Measurements from ENCODE around the gene CELA3B. TPM values are rescaled to one million over a fixed set of nuclear protein-coding genes. Genes with fewer than 3 reads are reported as not detected.
"Not testable (repeated sequence)": the region's sequence is repeated elsewhere in the genome, so short reads cannot be mapped to it uniquely, and the experiment has no call there.

Gene CELA3B
- total RNA-seq, 1 donor, result not detected

DNA sequence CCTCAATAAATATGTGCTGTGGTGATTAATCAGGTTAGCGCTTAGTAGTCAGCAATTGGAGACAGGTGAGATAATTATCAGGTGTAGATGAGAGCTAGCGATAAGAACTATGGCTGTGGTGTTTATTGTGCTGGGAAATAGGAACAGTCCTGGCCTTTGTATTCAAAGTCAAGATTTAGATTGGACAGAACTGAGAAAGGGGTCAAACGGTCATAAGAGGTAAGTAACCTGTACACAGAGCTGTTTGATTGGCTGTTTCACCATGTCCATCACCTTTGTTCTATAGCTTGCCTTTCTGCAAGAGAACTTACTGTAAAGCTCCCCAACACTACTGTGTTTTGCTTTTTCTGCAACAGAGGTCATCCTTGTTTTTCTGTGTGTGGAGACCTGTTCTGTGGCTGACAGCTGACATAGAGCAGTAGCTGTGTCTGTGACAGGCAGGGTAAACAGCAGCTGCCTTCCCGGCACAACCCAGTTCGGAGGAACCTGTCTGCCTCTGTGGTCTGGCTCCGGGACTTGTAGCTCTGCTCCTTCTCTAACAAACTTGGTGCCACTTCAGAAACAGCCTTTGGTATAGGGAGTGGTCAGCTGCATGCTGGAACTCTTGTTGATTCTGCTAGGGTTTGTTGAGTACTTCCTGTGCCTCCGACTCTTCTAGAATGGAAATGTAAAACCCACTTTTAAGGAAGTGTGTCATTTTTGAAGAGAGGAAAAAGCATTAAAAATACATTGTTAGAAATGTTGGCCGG, 54.6 kb downstream of the CELA3B start:
- TF ChIP-seq, protein P1, sequence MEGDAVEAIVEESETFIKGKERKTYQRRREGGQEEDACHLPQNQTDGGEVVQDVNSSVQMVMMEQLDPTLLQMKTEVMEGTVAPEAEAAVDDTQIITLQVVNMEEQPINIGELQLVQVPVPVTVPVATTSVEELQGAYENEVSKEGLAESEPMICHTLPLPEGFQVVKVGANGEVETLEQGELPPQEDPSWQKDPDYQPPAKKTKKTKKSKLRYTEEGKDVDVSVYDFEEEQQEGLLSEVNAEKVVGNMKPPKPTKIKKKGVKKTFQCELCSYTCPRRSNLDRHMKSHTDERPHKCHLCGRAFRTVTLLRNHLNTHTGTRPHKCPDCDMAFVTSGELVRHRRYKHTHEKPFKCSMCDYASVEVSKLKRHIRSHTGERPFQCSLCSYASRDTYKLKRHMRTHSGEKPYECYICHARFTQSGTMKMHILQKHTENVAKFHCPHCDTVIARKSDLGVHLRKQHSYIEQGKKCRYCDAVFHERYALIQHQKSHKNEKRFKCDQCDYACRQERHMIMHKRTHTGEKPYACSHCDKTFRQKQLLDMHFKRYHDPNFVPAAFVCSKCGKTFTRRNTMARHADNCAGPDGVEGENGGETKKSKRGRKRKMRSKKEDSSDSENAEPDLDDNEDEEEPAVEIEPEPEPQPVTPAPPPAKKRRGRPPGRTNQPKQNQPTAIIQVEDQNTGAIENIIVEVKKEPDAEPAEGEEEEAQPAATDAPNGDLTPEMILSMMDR (IDR thresholded peaks at IDR 0.05; ENCODE audit: insufficient read depth, low read depth, low read length), result no peak
- H3K4me3 ChIP-seq (ENCODE audit: low read depth, low read length), result no peak overlapping the region
- DNase-seq (ENCODE audit: low read depth), result peak; percentile 69

DNA sequence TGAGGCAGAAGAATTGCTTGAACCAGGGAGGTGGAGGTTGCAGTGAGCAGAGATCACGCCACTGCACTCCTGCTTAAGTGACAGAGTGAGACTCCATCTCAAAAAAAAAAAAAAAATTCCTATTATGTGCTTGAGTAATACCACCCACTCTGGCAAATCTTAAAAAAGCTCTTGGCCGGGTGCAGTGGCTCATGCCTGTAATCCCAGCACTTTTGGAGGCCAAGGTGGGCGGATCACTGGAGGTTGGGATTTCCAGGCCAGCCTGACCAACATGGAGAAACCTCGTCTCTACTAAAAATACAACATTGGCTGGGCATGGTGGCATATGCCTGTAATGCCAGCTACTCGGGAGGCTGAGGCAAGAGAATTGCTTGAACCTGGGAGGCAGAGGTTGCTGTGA, 58.0 kb downstream of the CELA3B start:
- DNase-seq (ENCODE audit: low read depth); H3K4me3 ChIP-seq (ENCODE audit: low read depth, low read length): not testable (repeated sequence)

- DNase-seq (ENCODE audit: low read depth), result no peak
- H3K4me3 ChIP-seq (ENCODE audit: low read depth, low read length), result no peak overlapping the region
- TF ChIP-seq, protein P1 (IDR thresholded peaks at IDR 0.05; ENCODE audit: insufficient read depth, low read depth, low read length), result no peak
Observed at GRCh38 chr1:22037520-22037919, 60.7 kb downstream of the CELA3B start.

DNA sequence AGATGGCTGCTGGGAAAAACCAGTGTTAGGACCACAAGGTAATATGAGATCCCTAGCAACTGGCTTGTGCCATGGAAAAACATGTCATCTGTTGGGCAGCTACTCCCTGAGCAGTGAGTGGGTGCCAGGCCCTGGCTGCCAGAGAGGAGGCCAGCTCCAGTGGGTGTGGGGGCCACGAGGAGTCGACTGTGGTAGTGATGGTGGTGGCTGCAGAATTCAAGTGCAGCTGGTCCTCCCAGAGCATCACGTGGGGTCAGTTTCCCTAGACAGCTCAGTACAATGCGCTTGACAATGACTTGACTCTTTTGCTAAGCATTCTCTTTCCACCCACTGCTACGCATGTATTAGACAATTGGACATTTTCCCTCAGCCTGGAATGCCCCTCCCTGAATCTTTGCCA, 61.2 kb downstream of the CELA3B start:
- no peak overlapping the region for H3K4me3 ChIP-seq (ENCODE audit: low read depth, low read length)
- TF ChIP-seq, protein P1 (IDR thresholded peaks at IDR 0.05; ENCODE audit: insufficient read depth, low read depth, low read length), result no peak
- DNase-seq (ENCODE audit: low read depth), result no peak

Small RNA genes within 50 kb of the gene (small RNA-seq; reads per million reads assigned to genes)
- not detected for gene RN7SL186P
- gene RN7SL386P, result not detected
- not detected for gene RNU6-1022P
- not detected for gene RNU6-776P

Other genes starting within 250 kb of the CELA3B start
- gene USP48, start 193.9 kb upstream of the CELA3B start, total RNA-seq, result 42.5 and 52.2 TPM in 2 replicates
- under 0.01 TPM in 1 of 2 replicates, not detected in the other for gene LDLRAD2, start 164.8 kb upstream of the CELA3B start, total RNA-seq
- gene HSPG2, start 39.7 kb upstream of the CELA3B start, total RNA-seq, result 166 and 200 TPM in 2 replicates
- not detected in 2 replicates for gene CELA3A, start 24.6 kb downstream of the CELA3B start, total RNA-seq
- 348 and 598 TPM in 2 replicates for gene CDC42, start 75.7 kb downstream of the CELA3B start, total RNA-seq
- gene WNT4, start 166.1 kb downstream of the CELA3B start, total RNA-seq, result 0.43 and 0.64 TPM in 2 replicates

Measured in fibroblast of villous mesenchyme (primary cell).